ENCODE results near the gene RHOC.

The RHOC gene

GRCh38 chr1:112698366-112699310 lies 8.3 kb downstream of the RHOC start:
- H3K27ac ChIP-seq = peak overlapping the region; percentile 96
- TF ChIP-seq CTCF (conservative IDR thresholded peaks at IDR 0.05; ENCODE audit: low read depth) = no peak
- POLR2A ChIA-PET (ENCODE audit: low non-redundant PET) = interaction anchor here (1.0 kb wide), 1 partner anchor 24 kb away, joined by 4 read pairs; no protein-coding TSS in a partner anchor
- CTCF ChIA-PET = interaction anchor here (0.6 to 1.2 kb wide), 3 partner anchors 9 to 203 kb away, joined by 3 read pairs; no protein-coding TSS in a partner anchor
- DNase-seq (ENCODE audit: low spot score) = no peak

GRCh38 chr1:112697781-112698201 lies 9.1 kb downstream of the RHOC start:
- POLR2A ChIA-PET (ENCODE audit: low non-redundant PET) = interaction anchor here (1.0 kb wide), 1 partner anchor 23 kb away, joined by 4 read pairs; no protein-coding TSS in a partner anchor
- DNase-seq (ENCODE audit: low spot score) = no peak

GRCh38 chr1:112696578-112697314 lies 10.2 kb downstream of the RHOC start:
- DNase-seq (ENCODE audit: low spot score) = no peak
- ChIA-PET CTCF (no interaction called here), POLR2A (ENCODE audit: low non-redundant PET) (no interaction called here)
- peak overlapping the region; percentile 22; the same call in 1 of the 2 replicates for H3K27ac ChIP-seq
- TF ChIP-seq CTCF (conservative IDR thresholded peaks at IDR 0.05; ENCODE audit: low read depth) = no peak

More at GRCh38 chr1:112697781-112698201, 9.1 kb downstream of the RHOC start:
- peak overlapping the region; percentile 96 for H3K27ac ChIP-seq
- CTCF ChIA-PET = interaction anchor here (0.6 to 1.2 kb wide), 2 partner anchors 10 to 203 kb away, joined by 3 read pairs; no protein-coding TSS in a partner anchor
- TF ChIP-seq CTCF (conservative IDR thresholded peaks at IDR 0.05; ENCODE audit: low read depth) = no peak

- no peak overlapping the region for H3K27ac ChIP-seq
- POLR2A ChIA-PET (ENCODE audit: low non-redundant PET) = no interaction called here
- DNase-seq (ENCODE audit: low spot score) = no peak
- CTCF ChIA-PET = no interaction called here
- TF ChIP-seq CTCF (conservative IDR thresholded peaks at IDR 0.05; ENCODE audit: low read depth) = no peak
These were observed 11.7 kb downstream of the RHOC start for GRCh38 chr1:112695276-112695675.

- no peak overlapping the region for H3K27ac ChIP-seq
- no peak for DNase-seq (ENCODE audit: low spot score)
- CTCF ChIA-PET = no interaction called here
- TF ChIP-seq CTCF (conservative IDR thresholded peaks at IDR 0.05; ENCODE audit: low read depth) = no peak
- POLR2A ChIA-PET (ENCODE audit: low non-redundant PET) = no interaction called here
These were observed 12.5 kb downstream of the RHOC start for GRCh38 chr1:112694363-112694929.

- no peak overlapping the region for H3K27ac ChIP-seq
- no peak for TF ChIP-seq CTCF (conservative IDR thresholded peaks at IDR 0.05; ENCODE audit: low read depth)
- no peak for DNase-seq (ENCODE audit: low spot score)
- CTCF ChIA-PET = no interaction called here
- POLR2A ChIA-PET (ENCODE audit: low non-redundant PET) = no interaction called here
These were observed 13.1 kb downstream of the RHOC start for GRCh38 chr1:112693821-112694220.
